Gastroesophageal sphincter (tissue), 3 donors: ENCODE data around the gene MBNL3.

ENCODE experiments used
- CTCF ChIP-seq, 4 experiments: fragments of 200-600 bp in 2 of 4; fragments of 450-650 bp in 2 of 4; sonication (generic) in 1 of 4; IDR thresholded peaks; one replicate each; pipeline ENCODE4 v1.5.1; 2017 to 2019; ENCODE audit warnings: antibody characterized with exemption in 4 of 4, mild to moderate bottlenecking in 2 of 4, moderate library complexity in 2 of 4
- POLR2A ChIP-seq, 2 donors: fragments of 450-650 bp; IDR thresholded peaks; one replicate each; pipeline ENCODE4 v1.6.1; 2017; ENCODE audit warnings: antibody characterized with exemption in 2 of 2, mild to moderate bottlenecking in 2 of 2, moderate library complexity in 1 of 2

- no peak for TF ChIP-seq CTCF (IDR thresholded peaks at IDR 0.05)
- no peak for TF ChIP-seq POLR2A (IDR thresholded peaks at IDR 0.05)
These were observed 45.4 kb downstream of the MBNL3 start for GRCh38 chrX:132443196-132444135.
